B cell (primary cell): Measurements from ENCODE around the gene RGS3.

Source experiments
- EZH2 ChIP-seq: IDR thresholded peaks from 2 replicates; pipeline ENCODE4 v1.6.1; 2012; ENCODE audit warnings: borderline replicate concordance, low read depth, mild to moderate bottlenecking, moderate library complexity, low read length; ENCODE audit not compliant: insufficient read depth, poor library complexity, severe bottlenecking
- TF ChIP-seq, protein P1 (sequence below): fragments of 200-600 bp; IDR thresholded peaks from one replicate; pipeline ENCODE4 v1.8.0; 2022; ENCODE audit warnings: antibody characterized with exemption, mild to moderate bottlenecking

- TF ChIP-seq, protein P1, sequence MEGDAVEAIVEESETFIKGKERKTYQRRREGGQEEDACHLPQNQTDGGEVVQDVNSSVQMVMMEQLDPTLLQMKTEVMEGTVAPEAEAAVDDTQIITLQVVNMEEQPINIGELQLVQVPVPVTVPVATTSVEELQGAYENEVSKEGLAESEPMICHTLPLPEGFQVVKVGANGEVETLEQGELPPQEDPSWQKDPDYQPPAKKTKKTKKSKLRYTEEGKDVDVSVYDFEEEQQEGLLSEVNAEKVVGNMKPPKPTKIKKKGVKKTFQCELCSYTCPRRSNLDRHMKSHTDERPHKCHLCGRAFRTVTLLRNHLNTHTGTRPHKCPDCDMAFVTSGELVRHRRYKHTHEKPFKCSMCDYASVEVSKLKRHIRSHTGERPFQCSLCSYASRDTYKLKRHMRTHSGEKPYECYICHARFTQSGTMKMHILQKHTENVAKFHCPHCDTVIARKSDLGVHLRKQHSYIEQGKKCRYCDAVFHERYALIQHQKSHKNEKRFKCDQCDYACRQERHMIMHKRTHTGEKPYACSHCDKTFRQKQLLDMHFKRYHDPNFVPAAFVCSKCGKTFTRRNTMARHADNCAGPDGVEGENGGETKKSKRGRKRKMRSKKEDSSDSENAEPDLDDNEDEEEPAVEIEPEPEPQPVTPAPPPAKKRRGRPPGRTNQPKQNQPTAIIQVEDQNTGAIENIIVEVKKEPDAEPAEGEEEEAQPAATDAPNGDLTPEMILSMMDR: no peak
- no peak for TF ChIP-seq EZH2
These were observed 182.4 kb downstream of the RGS3 start for GRCh38 chr9:113645978-113646253.
